OCI-LY7 (cell line): ENCODE results near the gene C2. TPM values are rescaled to one million over a fixed set of nuclear protein-coding genes. Genes with fewer than 3 reads are reported as not detected.
A peak's percentile ranks its signal among the peaks of the same experiment; 100 is the strongest.

Experiments used
- BruUV-seq: library from RNA; stranded (reverse); fragments of 400-500 nt; replicated peaks from 2 replicates; lab custom pipeline; 2021; lab: Mats Ljungman, UMichigan
- CTCF ChIA-PET: fragments of 300-600 bp; sonication (Branson Sonifier 250); formaldehyde crosslinking; loops from one replicate; lab custom pipeline; 2022; ENCODE audit warnings: antibody characterized with exemption; ENCODE audit not compliant: unreplicated experiment; lab: Charles Lee
- POLR2A ChIA-PET: fragments of 300-600 bp; sonication (Branson Sonifier 250); formaldehyde crosslinking; loops from one replicate; lab custom pipeline; 2022; ENCODE audit warnings: antibody characterized with exemption; lab: Charles Lee
- DNase-seq: peaks from one replicate; pipeline ENCODE4 v3.0.0-alpha.2; 2015; ENCODE audit warnings: low spot score
- H2AFZ ChIP-seq: fragments of 200-600 bp; sonication (generic), shearing (Covaris generic); 2 replicates; pipeline ENCODE4 v1.6.1; 2014; ENCODE audit warnings: mild to moderate bottlenecking, antibody characterized with exemption, low read length, moderate library complexity
- H3K27ac ChIP-seq: fragments of 200-600 bp; sonication (generic); 2 replicates; pipeline ENCODE4 v1.5.1; 2014; ENCODE audit warnings: mixed run types, low read depth, mild to moderate bottlenecking, moderate library complexity, low read length, inconsistent platforms; ENCODE audit not compliant: poor library complexity, severe bottlenecking
- H3K36me3 ChIP-seq: fragments of 200-600 bp; sonication (generic); 2 replicates; pipeline ENCODE4 v1.6.1; 2014; ENCODE audit warnings: mild to moderate bottlenecking, antibody characterized with exemption, low read length, moderate library complexity, mixed read lengths; ENCODE audit not compliant: insufficient read depth
- H3K4me1 ChIP-seq: fragments of 200-600 bp; sonication (generic); 2 replicates; pipeline ENCODE4 v1.5.1; 2014; ENCODE audit warnings: mild to moderate bottlenecking, low read length; ENCODE audit not compliant: insufficient read depth, poor library complexity, severe bottlenecking
- H3K4me2 ChIP-seq: fragments of 200-600 bp; sonication (generic); 2 replicates; pipeline ENCODE4 v1.6.1; 2014; ENCODE audit warnings: mild to moderate bottlenecking, low read length
- H3K4me3 ChIP-seq: fragments of 200-600 bp; sonication (generic); 2 replicates; pipeline ENCODE4 v1.5.1; 2014; ENCODE audit warnings: mild to moderate bottlenecking, low read depth, low read length; ENCODE audit not compliant: poor library complexity, severe bottlenecking
- H3K79me2 ChIP-seq: fragments of 200-600 bp; sonication (generic); 2 replicates; pipeline ENCODE4 v1.6.1; 2016; ENCODE audit warnings: low read depth, mild to moderate bottlenecking, low read length, moderate library complexity, mixed read lengths; ENCODE audit not compliant: insufficient read depth
- H3K9me2 ChIP-seq: fragments of 200-600 bp; sonication (generic); 2 replicates; pipeline ENCODE4 v1.6.1; 2016; ENCODE audit warnings: mild to moderate bottlenecking, low read length, mixed read lengths; ENCODE audit not compliant: insufficient read depth
- H3K9me3 ChIP-seq: fragments of 200-600 bp; sonication (generic); 2 replicates; pipeline ENCODE4 v1.6.1; 2014; ENCODE audit warnings: mild to moderate bottlenecking, mixed run types, low read length, mixed read lengths
- H4K20me1 ChIP-seq: fragments of 200-600 bp; sonication (generic); 2 replicates; pipeline ENCODE4 v1.6.1; 2014; ENCODE audit warnings: mild to moderate bottlenecking, antibody characterized with exemption, low read length, moderate library complexity, mixed read lengths; ENCODE audit not compliant: insufficient read depth
- CTCF ChIP-seq: fragments of 200-600 bp; sonication (generic); conservative IDR thresholded peaks from 2 replicates; pipeline ENCODE4 v1.5.1; 2014; ENCODE audit warnings: mild to moderate bottlenecking, antibody characterized with exemption, low read length, moderate library complexity, mixed read lengths
- EZH2phosphoT487 ChIP-seq: fragments of 200-600 bp; sonication (generic); IDR thresholded peaks from 2 replicates; pipeline ENCODE4 v1.6.1; 2018; ENCODE audit warnings: low read depth, borderline replicate concordance, mild to moderate bottlenecking, mixed run types, antibody characterized with exemption, low read length, moderate library complexity, mixed read lengths
- intact Hi-C: fragments of 100-400 bp; cut with micrococcal nuclease; formaldehyde crosslinking; loops from one replicate; pipeline ENCODE4 v1.10.0; 2022; ENCODE audit not compliant: unreplicated experiment
- total RNA-seq, 2 experiments: library from RNA; depleted of rRNA in 1 of 2; stranded (reverse); fragments of >200 nt in 1 of 2; shearing (Covaris generic) in 1 of 2; gene quantifications; 2 replicates each; pipeline ENCODE4 v1.2.3, GENCODE V29; 2014 to 2022

Gene C2
- total RNA-seq, 2 experiments from 2014 or later = 3.4 to 4.4 TPM

DNA sequence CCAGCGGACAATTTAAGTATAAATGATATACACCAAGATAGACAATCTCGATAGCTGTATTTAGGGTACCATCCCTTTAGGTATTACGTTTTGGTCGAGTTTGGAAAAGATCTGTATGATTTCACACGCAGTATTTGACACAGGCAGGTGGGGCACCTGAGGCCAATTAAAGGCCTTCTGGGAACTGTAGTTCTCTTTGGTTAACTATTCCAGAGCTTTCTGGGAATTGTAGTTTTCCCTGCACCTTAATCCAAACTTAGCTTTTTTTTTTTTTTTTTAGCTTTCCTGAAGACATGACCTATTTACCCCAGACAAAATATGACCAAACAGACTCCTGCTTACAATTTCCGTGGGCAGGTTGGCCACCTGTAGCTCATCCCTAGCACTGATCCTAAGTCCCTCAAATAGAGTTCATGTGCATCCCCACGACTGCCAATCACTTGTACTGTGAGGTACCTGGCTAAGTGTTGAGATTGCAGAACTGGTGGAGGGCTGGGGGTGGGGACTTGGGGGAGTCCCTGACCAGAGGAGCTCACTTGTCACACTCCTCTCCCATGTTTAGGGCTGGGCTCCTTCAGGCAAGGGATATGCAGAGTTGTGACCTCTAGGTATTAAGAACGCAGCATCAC is 29.0 kb upstream of the C2 start:
- H2AFZ ChIP-seq = peak overlapping the region; percentile 53; the same call in 1 of the 2 replicates
- no peaks in the 10 kb centered on the region for H3K9me2 ChIP-seq
- peaks cover 40% of the 10 kb centered on the region for H3K4me1 ChIP-seq
- peak overlapping the region; percentile 88 for H3K4me2 ChIP-seq
- H3K27ac ChIP-seq = peak overlapping the region; percentile 72
- BruUV-seq = no TSS peak
- CTCF ChIA-PET = interaction anchor here (0.6 to 1.3 kb wide), 3 partner anchors 9 to 254 kb away, joined by 3 to 6 read pairs (median 4); no protein-coding TSS in a partner anchor
- DNase-seq = peak; percentile 71
- intact Hi-C loops = loop anchor here (1.0 to 10.0 kb wide), 2 partner anchors 214 to 297 kb away; partner anchors contain the start of gene LY6G5C
- no peaks in the 10 kb centered on the region for H4K20me1 ChIP-seq
- peaks cover 24% of the 10 kb centered on the region for H3K36me3 ChIP-seq
- H3K9me3 ChIP-seq = no peaks in the 10 kb centered on the region
- TF ChIP-seq EZH2phosphoT487 (no peak), CTCF (0 out of 2 replicates have a peak, but pooled peaks have one; percentile 25)
- peak overlapping the region; percentile 79 for H3K4me3 ChIP-seq
- POLR2A ChIA-PET = interaction anchor here (0.6 to 2.0 kb wide), 5 partner anchors 36 to 235 kb away, joined by 3 to 8 read pairs (median 4); partner anchors contain the start of gene NEU1
- H3K79me2 ChIP-seq = peaks cover 12% of the 10 kb centered on the region; the same call in 1 of the 2 replicates

DNA sequence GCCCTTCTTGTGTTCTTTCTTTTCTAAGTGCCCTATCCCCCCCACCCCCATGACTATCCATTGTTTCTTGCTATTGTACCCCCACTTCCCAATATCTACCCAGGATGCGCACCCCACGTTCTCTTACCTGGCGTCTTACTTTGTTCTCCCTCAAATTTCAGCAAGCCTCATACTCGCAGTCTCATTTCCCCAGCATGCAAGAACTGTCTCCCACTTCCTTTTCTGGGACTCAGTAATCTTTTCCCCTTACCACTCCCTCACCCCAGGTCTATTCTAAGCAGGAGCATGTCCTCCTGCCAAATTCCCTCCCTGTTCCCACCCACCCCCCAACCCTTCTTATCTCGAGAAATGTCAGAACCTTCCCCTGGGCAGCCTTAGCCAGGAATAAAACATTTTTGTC is 28.3 kb upstream of the C2 start:
- CTCF ChIA-PET = interaction anchor here (1.3 kb wide), 1 partner anchor 10 kb away, joined by 4 read pairs; no protein-coding TSS in a partner anchor
- peaks cover 12% of the 10 kb centered on the region; the same call in 1 of the 2 replicates for H3K79me2 ChIP-seq
- DNase-seq = no peak
- TF ChIP-seq CTCF = no peak
- TF ChIP-seq EZH2phosphoT487 = no peak
- POLR2A ChIA-PET = interaction anchor here (2.0 kb wide), 1 partner anchor 36 kb away, joined by 8 read pairs; the partner anchor contains the start of gene NEU1
- H3K36me3 ChIP-seq = peaks cover 20% of the 10 kb centered on the region
- H3K4me1 ChIP-seq = peaks cover 40% of the 10 kb centered on the region
- no peak overlapping the region for H3K27ac ChIP-seq
- BruUV-seq = no TSS peak
- peak overlapping the region; percentile 88 for H3K4me2 ChIP-seq
- no peak overlapping the region for H2AFZ ChIP-seq
- H4K20me1 ChIP-seq = no peaks in the 10 kb centered on the region
- no peaks in the 10 kb centered on the region for H3K9me2 ChIP-seq
- no peaks in the 10 kb centered on the region for H3K9me3 ChIP-seq
- peak overlapping the region; percentile 79 for H3K4me3 ChIP-seq
- intact Hi-C loops = loop anchor here (10.0 kb wide), 1 partner anchor 214 kb away; the partner anchor contains the start of gene LY6G5C
